CD4-positive, alpha-beta T cell (primary cell): ENCODE results near the gene CATSPER1. TPM values are rescaled to one million over a fixed set of nuclear protein-coding genes. Genes with fewer than 3 reads are reported as not detected.

Source experiments
- ATAC-seq: fragments of 200-7000 bp; cut with Tn5 transposase; one replicate; pipeline ENCODE4 v1.10.0; 2022; ENCODE audit warnings: mild to moderate bottlenecking; ENCODE audit not compliant: poor library complexity
- CTCF ChIA-PET: fragments of 350-600 bp; sonication (Branson Sonifier 250); formaldehyde crosslinking; loops from one replicate; lab custom pipeline; 2021; ENCODE audit warnings: antibody characterized with exemption, inconsistent platforms; lab: Charles Lee
- POLR2A ChIA-PET: fragments of 350-600 bp; sonication (Branson Sonifier 250); formaldehyde crosslinking; loops from one replicate; lab custom pipeline; 2021; ENCODE audit warnings: antibody characterized with exemption, inconsistent platforms; lab: Charles Lee
- DNase-seq, 14 experiments: peaks; one replicate each; pipeline ENCODE4 v3.0.0-alpha.2; 2013 to 2020; ENCODE audit warnings: mixed read lengths in 2 of 14
- H3K27ac ChIP-seq, 2 donors: one replicate each; pipeline versions ENCODE4 v1.5.1 to v1.7.0; 2013; ENCODE audit warnings: low read length in 2 of 2, low read depth in 1 of 2, mild to moderate bottlenecking in 1 of 2
- H3K27me3 ChIP-seq, 2 experiments: 1 replicate in 1 of 2; 2 replicates in 1 of 2; pipeline versions ENCODE4 v1.6.1 to v1.7.0; 2013; ENCODE audit warnings: low read length in 2 of 2, control low read depth in 1 of 2, mild to moderate bottlenecking in 1 of 2, moderate library complexity in 1 of 2; ENCODE audit not compliant: insufficient read depth in 2 of 2, control insufficient read depth in 1 of 2
- H3K36me3 ChIP-seq: one replicate; pipeline ENCODE4 v1.6.1; 2013; ENCODE audit warnings: low read length, control low read depth; ENCODE audit not compliant: insufficient read depth
- H3K4me1 ChIP-seq: one replicate; pipeline ENCODE4 v1.6.1; 2013; ENCODE audit warnings: low read length, control low read depth; ENCODE audit not compliant: insufficient read depth
- H3K4me3 ChIP-seq: one replicate; pipeline ENCODE4 v1.5.1; 2013; ENCODE audit warnings: mild to moderate bottlenecking, low read length, moderate library complexity
- H3K9me3 ChIP-seq, 2 experiments: 1 replicate in 1 of 2; 2 replicates in 1 of 2; pipeline versions ENCODE4 v1.6.1 to v1.7.0; 2013; ENCODE audit warnings: low read length in 2 of 2, mild to moderate bottlenecking in 2 of 2, control low read depth in 1 of 2, moderate library complexity in 1 of 2; ENCODE audit not compliant: control insufficient read depth in 1 of 2, insufficient read depth in 1 of 2
- H3K27ac Mint-ChIP-seq: one replicate; pipeline ENCODE4 v1.8.0; 2020; ENCODE audit warnings: mixed read lengths
- H3K27me3 Mint-ChIP-seq: one replicate; pipeline ENCODE4 v1.8.0; 2021; ENCODE audit warnings: mixed read lengths
- H3K36me3 Mint-ChIP-seq: one replicate; pipeline ENCODE4 v1.8.0; 2021; ENCODE audit warnings: low read depth, mixed read lengths
- H3K4me1 Mint-ChIP-seq: one replicate; pipeline ENCODE4 v1.8.0; 2021; ENCODE audit warnings: low read depth, mixed read lengths
- H3K4me3 Mint-ChIP-seq: one replicate; pipeline ENCODE4 v1.8.0; 2020; ENCODE audit warnings: mild to moderate bottlenecking, mixed read lengths
- H3K9me3 Mint-ChIP-seq: one replicate; pipeline ENCODE4 v1.8.0; 2020; ENCODE audit warnings: mixed read lengths
- intact Hi-C, 2 experiments: fragments of 100-400 bp; cut with DNase I in 1 of 2; cut with micrococcal nuclease in 1 of 2; formaldehyde crosslinking; loops; one replicate each; pipeline versions ENCODE4 v1.15.1 to v1.9.0; 2023 to 2025; cut with DNase I, micrococcal nuclease
- total RNA-seq, 174 experiments: library from RNA in 2 of 174; stranded (reverse) in 2 of 174; gene quantifications; one replicate each; pipeline ENCODE4 v1.2.3 and lab custom pipeline; 2021 to 2026
- TF ChIP-seq, protein P1 (sequence below): fragments of 200-600 bp; IDR thresholded peaks from one replicate; pipeline ENCODE4 v1.8.0; 2022; ENCODE audit warnings: antibody characterized with exemption, mild to moderate bottlenecking

CATSPER1 gene
- total RNA-seq, 2 experiments from 2014 or later = not detected

DNA sequence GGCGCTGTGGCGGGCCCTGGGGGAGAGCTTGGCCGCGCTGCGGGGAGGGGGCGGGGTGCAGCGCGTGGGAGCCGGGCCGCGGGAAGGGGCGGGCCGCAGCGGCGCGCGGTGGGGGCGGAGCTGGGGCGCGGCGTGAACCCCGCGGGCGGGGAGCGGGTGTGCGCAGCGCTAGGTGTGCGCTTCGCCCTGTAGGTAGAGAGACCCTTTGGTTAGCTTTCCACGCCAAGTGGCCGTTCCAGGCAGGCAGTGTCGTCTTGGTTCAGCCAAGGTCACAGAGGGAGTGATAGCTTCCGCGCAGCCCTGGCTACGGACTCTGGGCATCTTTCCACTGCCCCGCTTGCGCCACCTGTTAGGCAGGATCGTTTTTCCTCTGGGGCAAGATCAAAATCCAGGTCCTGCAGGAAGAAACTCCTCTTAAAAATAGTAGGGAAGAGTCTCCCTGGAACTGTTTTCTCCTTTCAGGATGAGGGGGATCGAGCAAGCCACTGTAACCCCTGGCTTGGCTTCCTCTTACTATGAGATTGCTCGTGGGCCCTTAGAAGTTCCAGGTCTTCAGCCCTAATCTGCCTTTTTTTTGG, 23.5 kb downstream of the CATSPER1 start:
- CTCF ChIA-PET = interaction anchor here (1.0 to 1.4 kb wide), 8 partner anchors 20 to 290 kb away, joined by 3 to 10 read pairs (median 4); partner anchors contain the start of genes CCDC85B, FIBP, KAT5 and MUS81
- POLR2A ChIA-PET = interaction anchor here (0.5 to 1.5 kb wide), 22 partner anchors 10 to 580 kb away, joined by 3 to 33 read pairs (median 6); partner anchors contain the start of genes CCDC85B, CFL1, KAT5 and MUS81
- no peaks in the 10 kb centered on the region for H3K27me3 ChIP-seq
- Mint-ChIP-seq H3K9me3 (no peaks in the 10 kb centered on the region), H3K4me1 (peaks cover 49% of the 10 kb centered on the region), H3K36me3 (peaks cover 69% of the 10 kb centered on the region), H3K4me3 (peak overlapping the region; percentile 94), H3K27ac (peak overlapping the region; percentile 97), H3K27me3 (no peaks in the 10 kb centered on the region)
- H3K9me3 ChIP-seq = no peaks in the 10 kb centered on the region
- DNase-seq = peak in 5 of 14 experiments; percentile 64 to 91 (median 72)
- peak; percentile 67 for ATAC-seq
- peak overlapping the region; percentile 86 to 96 for H3K27ac ChIP-seq
- TF ChIP-seq, protein P1, sequence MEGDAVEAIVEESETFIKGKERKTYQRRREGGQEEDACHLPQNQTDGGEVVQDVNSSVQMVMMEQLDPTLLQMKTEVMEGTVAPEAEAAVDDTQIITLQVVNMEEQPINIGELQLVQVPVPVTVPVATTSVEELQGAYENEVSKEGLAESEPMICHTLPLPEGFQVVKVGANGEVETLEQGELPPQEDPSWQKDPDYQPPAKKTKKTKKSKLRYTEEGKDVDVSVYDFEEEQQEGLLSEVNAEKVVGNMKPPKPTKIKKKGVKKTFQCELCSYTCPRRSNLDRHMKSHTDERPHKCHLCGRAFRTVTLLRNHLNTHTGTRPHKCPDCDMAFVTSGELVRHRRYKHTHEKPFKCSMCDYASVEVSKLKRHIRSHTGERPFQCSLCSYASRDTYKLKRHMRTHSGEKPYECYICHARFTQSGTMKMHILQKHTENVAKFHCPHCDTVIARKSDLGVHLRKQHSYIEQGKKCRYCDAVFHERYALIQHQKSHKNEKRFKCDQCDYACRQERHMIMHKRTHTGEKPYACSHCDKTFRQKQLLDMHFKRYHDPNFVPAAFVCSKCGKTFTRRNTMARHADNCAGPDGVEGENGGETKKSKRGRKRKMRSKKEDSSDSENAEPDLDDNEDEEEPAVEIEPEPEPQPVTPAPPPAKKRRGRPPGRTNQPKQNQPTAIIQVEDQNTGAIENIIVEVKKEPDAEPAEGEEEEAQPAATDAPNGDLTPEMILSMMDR = no peak
- intact Hi-C loops = loop anchor here (1.0 kb wide), 5 partner anchors 41 to 144 kb away; partner anchors contain the start of genes SART1 (in 2 of the 2), C11orf68 (in 1 of the 2), CFL1 (in 1 of the 2) and DRAP1 (in 1 of the 2)
- H3K4me3 ChIP-seq = peak overlapping the region; percentile 75
- H3K36me3 ChIP-seq = peaks cover 51% of the 10 kb centered on the region
- H3K4me1 ChIP-seq = peaks cover 39% of the 10 kb centered on the region

DNA sequence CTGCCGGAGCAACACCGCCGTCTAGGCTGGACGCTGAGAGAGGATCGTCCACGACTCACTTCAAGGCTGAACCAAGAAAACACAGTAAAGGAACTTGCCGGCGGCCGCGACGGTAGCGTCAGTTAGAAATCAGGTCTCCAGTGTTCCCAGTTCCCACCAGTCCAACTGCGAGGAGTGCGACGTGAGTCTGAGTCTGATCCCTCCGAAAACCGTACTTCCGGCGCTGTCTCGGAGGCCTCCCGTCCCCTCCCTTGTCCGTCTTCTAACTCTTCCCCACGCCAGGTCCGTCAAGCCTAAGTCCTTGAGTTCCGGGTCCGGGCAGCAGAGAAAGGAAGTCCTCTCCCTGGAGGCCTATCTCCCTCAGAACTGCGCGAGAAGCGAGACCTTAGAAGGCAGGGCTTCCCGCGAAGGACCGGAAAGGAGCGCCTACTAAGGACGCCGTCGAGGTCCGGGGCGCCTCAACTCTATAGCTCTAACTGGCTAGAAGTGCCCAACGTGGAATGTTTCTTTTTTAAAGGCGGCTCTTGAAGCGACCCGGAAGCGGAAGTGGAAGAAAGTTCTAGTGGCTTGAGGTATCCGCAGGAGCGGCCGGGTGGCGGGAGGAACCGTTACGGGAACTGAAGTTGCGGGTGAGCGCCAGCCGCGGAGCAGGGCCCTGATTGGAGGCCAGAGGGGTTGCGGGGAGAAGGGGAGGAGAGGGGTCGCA, 24.2 kb downstream of the CATSPER1 start, which contains the start of the genes BANF1 and EIF1AD:
BANF1 (plus strand) TSS at position 562 of the 706 bp plus-strand sequence. CDS start 748 bp downstream, outside the sequence.
EIF1AD (minus strand) TSS at position 216 of the 706 bp plus-strand sequence. CDS start 1,768 bp downstream, outside the sequence.
- Mint-ChIP-seq H3K4me1 (peaks cover 54% of the 10 kb centered on the region), H3K4me3 (peak within 1 kb of the TSS; percentile 94), H3K36me3 (peaks cover 76% of the 10 kb centered on the region), H3K27me3 (no peaks in the 10 kb centered on the region), H3K9me3 (no peaks in the 10 kb centered on the region), H3K27ac (peak within 1 kb of the TSS; percentile 97)
- H3K36me3 ChIP-seq = peaks cover 58% of the 10 kb centered on the region
- POLR2A ChIA-PET = interaction anchor here (0.7 to 1.5 kb wide), 21 partner anchors 11 to 387 kb away, joined by 3 to 33 read pairs (median 6); partner anchors contain the start of genes CCDC85B, CFL1, KAT5 and MUS81
- intact Hi-C loops = loop anchor here (1.0 kb wide), 5 partner anchors 41 to 144 kb away; partner anchors contain the start of genes SART1 (in 2 of the 2), C11orf68 (in 1 of the 2), CFL1 (in 1 of the 2) and DRAP1 (in 1 of the 2)
- peak within 1 kb of the TSS; percentile 86 to 96 for H3K27ac ChIP-seq
- ATAC-seq (peak; percentile 77), DNase-seq (peak; percentile 84 to 98 (median 89))
- CTCF ChIA-PET = interaction anchor here (1.0 to 1.4 kb wide), 8 partner anchors 21 to 290 kb away, joined by 3 to 10 read pairs (median 4); partner anchors contain the start of genes CCDC85B, FIBP, KAT5 and MUS81
- no peaks in the 10 kb centered on the region for H3K27me3 ChIP-seq
- TF ChIP-seq, protein P1 = no peak
- peaks cover 39% of the 10 kb centered on the region for H3K4me1 ChIP-seq
- peak within 1 kb of the TSS; percentile 75 for H3K4me3 ChIP-seq
- H3K9me3 ChIP-seq = no peaks in the 10 kb centered on the region

- DNase-seq (no peak), ATAC-seq (no peak)
- H3K9me3 ChIP-seq = no peaks in the 10 kb centered on the region
- Mint-ChIP-seq H3K27me3 (no peaks in the 10 kb centered on the region), H3K27ac (peak overlapping the region; percentile 13), H3K36me3 (peaks cover 66% of the 10 kb centered on the region), H3K4me3 (peak overlapping the region; percentile 54), H3K4me1 (peaks cover 42% of the 10 kb centered on the region), H3K9me3 (no peaks in the 10 kb centered on the region)
- no peak overlapping the region for H3K27ac ChIP-seq
- peaks cover 35% of the 10 kb centered on the region for H3K36me3 ChIP-seq
- no peak overlapping the region for H3K4me3 ChIP-seq
- ChIA-PET POLR2A (no interaction called here), CTCF (interaction anchor here (0.6 kb wide), 1 partner anchor 285 kb away, joined by 3 read pairs; no protein-coding TSS in a partner anchor)
- no peaks in the 10 kb centered on the region for H3K27me3 ChIP-seq
- TF ChIP-seq, protein P1 = no peak
- peaks cover 23% of the 10 kb centered on the region for H3K4me1 ChIP-seq
- intact Hi-C loops = no loop called here
These were observed 29.0 kb downstream of the CATSPER1 start for GRCh38 chr11:65997286-65997685.
